ENCODE results near the gene ANKS1A. TPM values are rescaled to one million over a fixed set of nuclear protein-coding genes. Genes with fewer than 3 reads are reported as not detected.

Gene ANKS1A
- total RNA-seq, 1 donor from 2014 or later, result 17.0 TPM

DNA sequence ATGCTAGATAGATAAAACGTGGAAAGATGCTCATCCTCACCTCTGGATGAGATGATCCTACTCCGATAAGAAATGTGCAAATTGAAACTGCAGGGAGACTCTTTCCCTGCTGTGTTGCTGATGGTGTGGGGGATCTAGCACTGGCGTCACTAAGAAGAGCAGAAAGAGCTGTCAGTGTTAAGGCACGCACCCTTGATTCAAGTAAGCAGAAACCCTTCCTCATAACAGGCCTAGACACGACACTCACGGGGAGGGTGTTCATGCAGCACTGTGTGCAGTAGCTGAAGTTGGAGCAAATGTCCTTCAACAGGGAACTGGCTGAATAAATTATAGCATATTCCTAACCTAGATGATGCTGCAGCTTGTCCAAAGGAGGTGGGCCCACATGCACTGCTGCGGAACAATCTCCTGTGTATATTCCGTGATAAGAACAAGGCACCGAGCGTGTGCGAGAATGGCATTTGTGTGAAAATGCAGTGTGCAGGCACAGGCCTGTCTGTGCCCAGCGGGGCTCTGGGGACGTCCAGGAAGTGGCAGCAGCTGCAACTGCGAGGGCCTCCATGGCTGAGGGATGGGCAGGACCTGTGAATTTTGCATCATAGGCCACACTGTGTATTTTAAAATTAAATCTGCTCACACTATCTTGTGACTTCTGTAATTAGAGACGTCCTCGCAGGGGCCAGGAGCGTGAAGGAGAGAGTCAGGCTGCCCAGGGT is 188.1 kb downstream of the ANKS1A start:
- H3K4me3 Mint-ChIP-seq, result no peak overlapping the region
- Histone ChIP-seq H2AFZ (replicated peaks) (no peak overlapping the region), H3K9me3 (ENCODE audit: low read depth) (no peaks in the 10 kb centered on the region), H3K4me1 (no peaks in the 10 kb centered on the region), H4K20me1 (ENCODE audit: low read depth) (no peaks in the 10 kb centered on the region), H3K27ac (no peak overlapping the region), H3K27me3 (no peaks in the 10 kb centered on the region), H3K36me3 (no peaks in the 10 kb centered on the region), H3K9ac (no peak overlapping the region), H3K79me2 (ENCODE audit: low read depth) (no peaks in the 10 kb centered on the region), H3K4me2 (no peak overlapping the region), H3K4me3 (no peak overlapping the region), H3F3A (ENCODE audit: low read depth) (no peaks in the 10 kb centered on the region)
- no peak for DNase-seq (ENCODE audit: low spot score)
- H3K36me3 Mint-ChIP-seq, result peaks cover 11% of the 10 kb centered on the region
- no peaks in the 10 kb centered on the region for H3K9me3 Mint-ChIP-seq
- peak overlapping the region; percentile 89 for H3K27ac Mint-ChIP-seq
- H3K27me3 Mint-ChIP-seq (ENCODE audit: insufficient read depth, low read depth), result no peaks in the 10 kb centered on the region
- TF ChIP-seq EZH2phosphoT487 (IDR thresholded peaks at IDR 0.05) (no peak), EZH2 (IDR thresholded peaks at IDR 0.05) (no peak)
- TF ChIP-seq, protein P1, sequence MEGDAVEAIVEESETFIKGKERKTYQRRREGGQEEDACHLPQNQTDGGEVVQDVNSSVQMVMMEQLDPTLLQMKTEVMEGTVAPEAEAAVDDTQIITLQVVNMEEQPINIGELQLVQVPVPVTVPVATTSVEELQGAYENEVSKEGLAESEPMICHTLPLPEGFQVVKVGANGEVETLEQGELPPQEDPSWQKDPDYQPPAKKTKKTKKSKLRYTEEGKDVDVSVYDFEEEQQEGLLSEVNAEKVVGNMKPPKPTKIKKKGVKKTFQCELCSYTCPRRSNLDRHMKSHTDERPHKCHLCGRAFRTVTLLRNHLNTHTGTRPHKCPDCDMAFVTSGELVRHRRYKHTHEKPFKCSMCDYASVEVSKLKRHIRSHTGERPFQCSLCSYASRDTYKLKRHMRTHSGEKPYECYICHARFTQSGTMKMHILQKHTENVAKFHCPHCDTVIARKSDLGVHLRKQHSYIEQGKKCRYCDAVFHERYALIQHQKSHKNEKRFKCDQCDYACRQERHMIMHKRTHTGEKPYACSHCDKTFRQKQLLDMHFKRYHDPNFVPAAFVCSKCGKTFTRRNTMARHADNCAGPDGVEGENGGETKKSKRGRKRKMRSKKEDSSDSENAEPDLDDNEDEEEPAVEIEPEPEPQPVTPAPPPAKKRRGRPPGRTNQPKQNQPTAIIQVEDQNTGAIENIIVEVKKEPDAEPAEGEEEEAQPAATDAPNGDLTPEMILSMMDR (IDR thresholded peaks at IDR 0.05), result no peak
- peaks cover 19% of the 10 kb centered on the region for H3K4me1 Mint-ChIP-seq

DNA sequence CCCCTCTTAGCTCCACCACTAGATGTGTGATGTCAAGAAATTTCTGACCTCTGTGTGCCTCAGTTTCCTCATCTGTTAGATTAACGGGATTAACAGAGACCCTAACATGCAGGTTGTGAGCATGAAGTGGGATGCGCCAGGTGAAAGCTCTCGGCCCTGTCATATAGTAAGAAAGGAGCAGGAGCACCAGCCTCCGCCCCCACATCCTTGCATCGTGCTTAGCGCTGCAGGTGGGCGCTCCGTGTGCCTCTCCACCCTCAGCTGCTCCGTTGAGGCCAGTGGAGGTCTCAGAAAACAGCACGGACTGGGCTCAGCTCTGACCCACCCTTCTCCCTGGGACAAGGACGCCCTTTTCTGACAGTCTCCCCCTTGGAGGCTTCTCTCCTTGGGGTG is 188.7 kb downstream of the ANKS1A start:
- H3K9me3 Mint-ChIP-seq, result no peaks in the 10 kb centered on the region
- peaks cover 23% of the 10 kb centered on the region for H3K4me1 Mint-ChIP-seq
- no peaks in the 10 kb centered on the region for H3K36me3 ChIP-seq
- no peaks in the 10 kb centered on the region for H3K4me1 ChIP-seq
- H4K20me1 ChIP-seq (ENCODE audit: low read depth), result no peaks in the 10 kb centered on the region
- no peaks in the 10 kb centered on the region for H3K79me2 ChIP-seq (ENCODE audit: low read depth)
- no peak overlapping the region for H3K27ac ChIP-seq
- no peak overlapping the region for H3K4me3 ChIP-seq
- no peaks in the 10 kb centered on the region for H3K27me3 ChIP-seq
- no peak for DNase-seq (ENCODE audit: low spot score)
- H3K27me3 Mint-ChIP-seq (ENCODE audit: insufficient read depth, low read depth), result no peaks in the 10 kb centered on the region
- no peak overlapping the region for H3K4me3 Mint-ChIP-seq
- TF ChIP-seq, protein P1 (IDR thresholded peaks at IDR 0.05), result no peak
- TF ChIP-seq EZH2 (IDR thresholded peaks at IDR 0.05) (no peak), EZH2phosphoT487 (IDR thresholded peaks at IDR 0.05) (no peak)
- peak overlapping the region; percentile 63 for H3K27ac Mint-ChIP-seq
- H3F3A ChIP-seq (ENCODE audit: low read depth), result no peaks in the 10 kb centered on the region
- no peaks in the 10 kb centered on the region for H3K9me3 ChIP-seq (ENCODE audit: low read depth)
- no peak overlapping the region for H2AFZ ChIP-seq (replicated peaks)
- H3K36me3 Mint-ChIP-seq, result peaks cover 11% of the 10 kb centered on the region
- no peak overlapping the region for H3K4me2 ChIP-seq
- no peak overlapping the region for H3K9ac ChIP-seq

DNA sequence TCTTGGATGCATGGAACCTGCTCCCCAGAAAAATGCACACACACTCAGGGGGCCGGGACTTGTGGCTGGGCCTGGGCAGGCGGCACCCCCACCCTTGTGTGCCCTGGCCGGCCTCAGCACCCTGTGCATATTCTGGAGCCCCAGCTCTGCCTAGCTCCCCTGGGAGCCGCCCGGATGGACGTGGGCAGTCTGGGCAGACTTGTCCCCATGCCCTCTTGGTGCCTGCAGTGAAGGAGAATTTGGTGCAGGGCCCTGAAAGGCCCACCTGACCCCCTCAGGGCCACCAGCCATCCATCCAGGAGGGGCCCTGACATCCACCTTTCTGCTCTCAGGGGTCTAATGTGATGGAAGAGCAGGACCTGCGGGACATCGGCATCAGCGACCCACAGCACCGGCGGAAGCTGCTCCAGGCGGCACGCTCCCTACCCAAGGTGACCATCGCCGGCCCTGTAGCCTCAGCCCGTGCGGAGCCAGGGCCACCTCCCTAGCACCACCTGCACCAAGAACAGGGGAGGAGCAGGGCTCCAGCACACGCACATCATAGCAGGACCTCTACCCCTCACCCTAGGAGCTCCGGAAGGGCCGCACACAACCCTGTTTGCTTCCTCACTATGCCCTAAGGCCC is 189.3 kb downstream of the ANKS1A start:
- H3K79me2 ChIP-seq (ENCODE audit: low read depth), result no peaks in the 10 kb centered on the region
- H4K20me1 ChIP-seq (ENCODE audit: low read depth), result no peaks in the 10 kb centered on the region
- H3K27me3 ChIP-seq, result no peaks in the 10 kb centered on the region
- no peak overlapping the region for H3K9ac ChIP-seq
- H3K4me1 Mint-ChIP-seq, result peaks cover 23% of the 10 kb centered on the region
- H3K27ac ChIP-seq, result no peak overlapping the region
- no peak for DNase-seq (ENCODE audit: low spot score)
- H3F3A ChIP-seq (ENCODE audit: low read depth), result no peaks in the 10 kb centered on the region
- no peaks in the 10 kb centered on the region for H3K36me3 ChIP-seq
- H3K4me3 Mint-ChIP-seq, result no peak overlapping the region
- no peak overlapping the region for H3K4me2 ChIP-seq
- peaks cover 11% of the 10 kb centered on the region for H3K36me3 Mint-ChIP-seq
- no peaks in the 10 kb centered on the region for H3K4me1 ChIP-seq
- TF ChIP-seq EZH2phosphoT487 (IDR thresholded peaks at IDR 0.05) (no peak), EZH2 (IDR thresholded peaks at IDR 0.05) (no peak)
- TF ChIP-seq, protein P1 (IDR thresholded peaks at IDR 0.05), result no peak
- no peaks in the 10 kb centered on the region for H3K9me3 ChIP-seq (ENCODE audit: low read depth)
- no peak overlapping the region for H3K4me3 ChIP-seq
- H3K27me3 Mint-ChIP-seq (ENCODE audit: insufficient read depth, low read depth), result no peaks in the 10 kb centered on the region
- H2AFZ ChIP-seq (replicated peaks), result no peak overlapping the region
- no peaks in the 10 kb centered on the region for H3K9me3 Mint-ChIP-seq
- H3K27ac Mint-ChIP-seq, result no peak overlapping the region

Data from neural progenitor cell (in vitro differentiated cells).